ENCODE measurements around the gene RLBP1.

Gene RLBP1

GRCh38 chr15:89206908-89207331 lies 14.5 kb downstream of the RLBP1 start:
- in situ Hi-C loops (cut with MboI; ENCODE audit: low sequenced_read_pairs), result no loop called here

- in situ Hi-C loops (cut with MboI; ENCODE audit: low sequenced_read_pairs), result no loop called here
Measured at GRCh38 chr15:89205991-89206585, 15.3 kb downstream of the RLBP1 start.

GRCh38 chr15:89203705-89204273 lies 17.6 kb downstream of the RLBP1 start:
- in situ Hi-C loops (cut with MboI; ENCODE audit: low sequenced_read_pairs), result no loop called here

- in situ Hi-C loops (cut with MboI; ENCODE audit: low sequenced_read_pairs), result no loop called here
Measured at GRCh38 chr15:89201465-89202005, 19.8 kb downstream of the RLBP1 start.

GRCh38 chr15:89200182-89200581 lies 21.2 kb downstream of the RLBP1 start:
- in situ Hi-C loops (cut with MboI; ENCODE audit: low sequenced_read_pairs), result no loop called here

GRCh38 chr15:89199746-89200145 lies 21.6 kb downstream of the RLBP1 start:
- in situ Hi-C loops (cut with MboI; ENCODE audit: low sequenced_read_pairs), result loop anchor here (25.0 kb wide), 1 partner anchor 137 kb away; no protein-coding TSS in a partner anchor

- in situ Hi-C loops (cut with MboI; ENCODE audit: low sequenced_read_pairs), result loop anchor here (25.0 kb wide), 1 partner anchor 137 kb away; no protein-coding TSS in a partner anchor
Measured at GRCh38 chr15:89198934-89199333, 22.4 kb downstream of the RLBP1 start.

GRCh38 chr15:89198196-89198595 lies 23.2 kb downstream of the RLBP1 start:
- in situ Hi-C loops (cut with MboI; ENCODE audit: low sequenced_read_pairs), result loop anchor here (25.0 kb wide), 1 partner anchor 136 kb away; no protein-coding TSS in a partner anchor

GRCh38 chr15:89197503-89197971 lies 23.8 kb downstream of the RLBP1 start:
- in situ Hi-C loops (cut with MboI; ENCODE audit: low sequenced_read_pairs), result loop anchor here (25.0 kb wide), 1 partner anchor 135 kb away; no protein-coding TSS in a partner anchor

- in situ Hi-C loops (cut with MboI; ENCODE audit: low sequenced_read_pairs), result loop anchor here (25.0 kb wide), 1 partner anchor 135 kb away; no protein-coding TSS in a partner anchor
Measured at GRCh38 chr15:89196994-89197393, 24.4 kb downstream of the RLBP1 start.

- in situ Hi-C loops (cut with MboI; ENCODE audit: low sequenced_read_pairs), result loop anchor here (25.0 kb wide), 1 partner anchor 134 kb away; no protein-coding TSS in a partner anchor
Measured at GRCh38 chr15:89196241-89196640, 25.1 kb downstream of the RLBP1 start.

GRCh38 chr15:89195836-89196235 lies 25.5 kb downstream of the RLBP1 start:
- in situ Hi-C loops (cut with MboI; ENCODE audit: low sequenced_read_pairs), result loop anchor here (25.0 kb wide), 1 partner anchor 134 kb away; no protein-coding TSS in a partner anchor

GRCh38 chr15:89194608-89195007 lies 26.8 kb downstream of the RLBP1 start:
- in situ Hi-C loops (cut with MboI; ENCODE audit: low sequenced_read_pairs), result loop anchor here (25.0 kb wide), 1 partner anchor 132 kb away; no protein-coding TSS in a partner anchor

- in situ Hi-C loops (cut with MboI; ENCODE audit: low sequenced_read_pairs), result loop anchor here (25.0 kb wide), 1 partner anchor 130 kb away; no protein-coding TSS in a partner anchor
Measured at GRCh38 chr15:89192766-89193165, 28.6 kb downstream of the RLBP1 start.

- in situ Hi-C loops (cut with MboI; ENCODE audit: low sequenced_read_pairs), result loop anchor here (25.0 kb wide), 1 partner anchor 130 kb away; no protein-coding TSS in a partner anchor
Measured at GRCh38 chr15:89192136-89192535, 29.2 kb downstream of the RLBP1 start.

GRCh38 chr15:89187986-89188514 lies 33.3 kb downstream of the RLBP1 start:
- in situ Hi-C loops (cut with MboI; ENCODE audit: low sequenced_read_pairs), result loop anchor here (25.0 kb wide), 1 partner anchor 126 kb away; no protein-coding TSS in a partner anchor

GRCh38 chr15:89187301-89187985 lies 33.9 kb downstream of the RLBP1 start:
- in situ Hi-C loops (cut with MboI; ENCODE audit: low sequenced_read_pairs), result loop anchor here (25.0 kb wide), 1 partner anchor 125 kb away; no protein-coding TSS in a partner anchor

GRCh38 chr15:89186803-89187202 lies 34.6 kb downstream of the RLBP1 start:
- in situ Hi-C loops (cut with MboI; ENCODE audit: low sequenced_read_pairs), result loop anchor here (25.0 kb wide), 1 partner anchor 125 kb away; no protein-coding TSS in a partner anchor

- in situ Hi-C loops (cut with MboI; ENCODE audit: low sequenced_read_pairs), result loop anchor here (25.0 kb wide), 1 partner anchor 123 kb away; no protein-coding TSS in a partner anchor
Measured at GRCh38 chr15:89184886-89185526, 36.4 kb downstream of the RLBP1 start.

- in situ Hi-C loops (cut with MboI; ENCODE audit: low sequenced_read_pairs), result loop anchor here (25.0 kb wide), 1 partner anchor 122 kb away; no protein-coding TSS in a partner anchor
Measured at GRCh38 chr15:89184357-89184756, 37.0 kb downstream of the RLBP1 start.

Data from hTERT RPE-1 (cell line).